AG04450 (cell line): ENCODE results near the gene OPCML. TPM values are rescaled to one million over a fixed set of nuclear protein-coding genes. Genes with fewer than 3 reads are reported as not detected.

Source experiments
- CTCF ChIA-PET: fragments of 300-600, 350-600 bp; formaldehyde crosslinking; extraction: SDS; loops from one replicate; lab custom pipeline; 2022; ENCODE audit warnings: antibody characterized with exemption, inconsistent platforms; lab: Charles Lee
- POLR2A ChIA-PET: fragments of 350-600 bp; formaldehyde crosslinking; extraction: SDS; loops from one replicate; lab custom pipeline; 2021; ENCODE audit warnings: antibody characterized with exemption, inconsistent platforms; lab: Yijun Ruan, JAX
- DNase-seq: peaks from one replicate; pipeline ENCODE4 v3.0.0-alpha.2; 2011; ENCODE audit warnings: low read depth, low spot score
- H3K27ac ChIP-seq: one replicate; pipeline ENCODE4 v1.5.1; 2012; ENCODE audit warnings: low read depth, low read length, control low read depth
- H3K27me3 ChIP-seq: one replicate; pipeline ENCODE4 v1.6.0; 2012; ENCODE audit warnings: low read length; ENCODE audit not compliant: control insufficient read depth, insufficient read depth
- H3K4me3 ChIP-seq: 2 replicates; pipeline ENCODE4 v1.5.1; 2011; ENCODE audit warnings: mild to moderate bottlenecking, low read depth, low read length, control low read depth
- H3K9me3 ChIP-seq: 2 replicates; pipeline ENCODE4 v1.5.1; 2012; ENCODE audit warnings: low read length; ENCODE audit not compliant: control insufficient read depth, insufficient read depth
- polyA plus RNA-seq: library from polyadenylated mRNA; depleted of rRNA; stranded (reverse); fragments of >200 nt; gene quantifications from 2 replicates; pipeline ENCODE4 v1.2.3, GENCODE V29; 2011
- TF ChIP-seq, protein P1 (sequence below): IDR thresholded peaks from 2 replicates; pipeline ENCODE4 v1.5.1; 2011; ENCODE audit warnings: low read depth, low read length, control low read depth, inconsistent platforms

The OPCML gene
- polyA plus RNA-seq, 1 experiment, result 1.1 TPM

DNA sequence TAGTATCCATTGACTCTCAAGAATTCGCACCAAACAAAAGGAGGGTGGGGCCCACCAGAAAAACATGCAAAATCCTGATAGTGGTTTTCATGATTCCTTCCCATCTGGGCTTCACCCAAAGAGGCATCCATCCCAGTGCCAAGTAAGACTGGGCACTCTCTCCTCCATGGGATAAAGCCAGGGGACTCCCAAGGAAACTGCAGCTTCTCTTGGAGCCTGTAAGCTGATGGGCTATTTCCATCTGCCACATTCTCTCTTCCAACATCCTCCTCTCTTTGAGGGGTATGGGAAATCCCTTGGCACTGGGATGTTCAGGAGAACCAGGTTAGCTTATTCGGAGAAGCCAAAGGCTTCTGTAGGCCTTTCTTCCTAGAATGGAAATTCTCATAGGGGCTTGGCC lies 10.8 kb downstream of the OPCML start:
- Histone ChIP-seq H3K27ac (no peak overlapping the region), H3K4me3 (no peak overlapping the region), H3K27me3 (no peaks in the 10 kb centered on the region), H3K9me3 (peaks cover 70% of the 10 kb centered on the region)
- ChIA-PET POLR2A (no interaction called here), CTCF (no interaction called here)
- no peak for DNase-seq
- TF ChIP-seq, protein P1, sequence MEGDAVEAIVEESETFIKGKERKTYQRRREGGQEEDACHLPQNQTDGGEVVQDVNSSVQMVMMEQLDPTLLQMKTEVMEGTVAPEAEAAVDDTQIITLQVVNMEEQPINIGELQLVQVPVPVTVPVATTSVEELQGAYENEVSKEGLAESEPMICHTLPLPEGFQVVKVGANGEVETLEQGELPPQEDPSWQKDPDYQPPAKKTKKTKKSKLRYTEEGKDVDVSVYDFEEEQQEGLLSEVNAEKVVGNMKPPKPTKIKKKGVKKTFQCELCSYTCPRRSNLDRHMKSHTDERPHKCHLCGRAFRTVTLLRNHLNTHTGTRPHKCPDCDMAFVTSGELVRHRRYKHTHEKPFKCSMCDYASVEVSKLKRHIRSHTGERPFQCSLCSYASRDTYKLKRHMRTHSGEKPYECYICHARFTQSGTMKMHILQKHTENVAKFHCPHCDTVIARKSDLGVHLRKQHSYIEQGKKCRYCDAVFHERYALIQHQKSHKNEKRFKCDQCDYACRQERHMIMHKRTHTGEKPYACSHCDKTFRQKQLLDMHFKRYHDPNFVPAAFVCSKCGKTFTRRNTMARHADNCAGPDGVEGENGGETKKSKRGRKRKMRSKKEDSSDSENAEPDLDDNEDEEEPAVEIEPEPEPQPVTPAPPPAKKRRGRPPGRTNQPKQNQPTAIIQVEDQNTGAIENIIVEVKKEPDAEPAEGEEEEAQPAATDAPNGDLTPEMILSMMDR, result no peak

DNA sequence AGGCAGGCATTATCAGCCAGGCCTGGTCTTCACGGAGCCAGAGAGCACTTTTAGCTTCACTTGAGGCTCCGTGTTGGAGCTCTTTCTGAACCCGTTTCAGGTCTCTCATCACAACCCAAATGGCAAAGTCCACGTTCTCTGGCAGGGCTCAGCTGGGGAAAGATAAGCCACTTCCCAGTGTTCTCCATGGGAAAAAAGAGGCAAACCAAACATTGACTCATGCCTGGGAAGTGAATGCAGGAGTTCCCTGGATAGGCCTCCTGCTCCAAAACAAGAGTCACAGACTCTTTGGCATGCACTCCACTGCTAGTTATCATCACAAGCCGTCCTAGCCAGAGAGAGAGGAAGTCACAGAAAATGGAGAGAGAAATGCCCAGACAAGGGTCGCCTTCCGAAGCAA lies 11.6 kb downstream of the OPCML start:
- ChIA-PET POLR2A (no interaction called here), CTCF (no interaction called here)
- DNase-seq, result no peak
- H3K4me3 ChIP-seq, result no peak overlapping the region
- H3K27ac ChIP-seq, result no peak overlapping the region
- no peaks in the 10 kb centered on the region for H3K27me3 ChIP-seq
- peaks cover 70% of the 10 kb centered on the region for H3K9me3 ChIP-seq
- TF ChIP-seq, protein P1, result no peak

DNA sequence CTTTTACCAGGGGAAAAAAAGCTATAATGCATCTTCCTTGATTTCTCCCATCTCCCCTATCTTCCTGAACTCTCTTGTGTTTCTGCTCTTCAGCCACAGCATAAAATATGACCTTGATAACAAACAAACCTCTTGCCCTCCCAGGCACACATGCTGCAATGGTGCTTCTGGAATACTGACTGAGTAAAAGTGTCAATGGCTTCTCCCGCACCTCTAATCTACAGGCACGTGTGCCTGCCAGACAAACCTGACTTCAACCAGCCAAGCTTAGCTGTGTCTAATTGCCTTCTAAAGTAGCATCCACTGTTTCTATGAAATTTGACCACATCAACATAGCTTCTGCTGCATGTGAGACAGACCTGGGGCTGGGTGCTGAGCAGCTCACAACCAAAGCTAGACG lies 12.7 kb downstream of the OPCML start:
- no peak for DNase-seq
- POLR2A ChIA-PET, result no interaction called here
- H3K27ac ChIP-seq, result no peak overlapping the region
- H3K4me3 ChIP-seq, result no peak overlapping the region
- CTCF ChIA-PET, result no interaction called here
- peaks cover 67% of the 10 kb centered on the region for H3K9me3 ChIP-seq
- TF ChIP-seq, protein P1, result no peak
- no peaks in the 10 kb centered on the region for H3K27me3 ChIP-seq

DNA sequence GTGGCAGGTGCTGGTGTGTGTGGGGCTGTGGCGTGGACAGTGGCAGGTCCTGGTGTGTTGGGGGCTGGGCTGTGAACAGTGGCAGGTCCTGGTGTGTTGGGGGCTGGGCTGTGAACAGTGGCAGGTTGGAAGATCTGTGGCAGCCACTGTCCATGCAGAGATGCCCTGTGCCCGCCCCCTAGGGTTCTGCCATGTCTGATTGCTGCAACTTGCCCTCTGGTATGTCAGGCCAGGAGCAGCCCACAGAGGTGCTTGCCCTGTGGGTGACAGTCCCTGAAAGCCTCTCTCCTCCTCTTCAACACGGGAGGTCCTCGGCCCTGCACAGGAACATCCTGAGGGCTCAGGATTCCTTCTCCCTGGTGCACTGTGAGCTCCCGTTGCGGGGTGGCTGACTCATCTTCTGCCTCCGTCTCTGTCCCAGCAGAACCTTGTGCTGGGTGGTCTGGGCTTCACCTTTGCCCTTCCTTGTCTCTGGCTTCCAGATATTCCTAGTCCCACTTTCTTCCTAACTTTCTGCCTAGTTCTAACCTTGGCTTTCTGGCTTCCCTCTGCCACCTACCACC lies 13.5 kb downstream of the OPCML start:
- POLR2A ChIA-PET, result no interaction called here
- no peak for DNase-seq
- H3K9me3 ChIP-seq, result peaks cover 70% of the 10 kb centered on the region
- H3K4me3 ChIP-seq, result no peak overlapping the region
- TF ChIP-seq, protein P1, result no peak
- no peaks in the 10 kb centered on the region for H3K27me3 ChIP-seq
- CTCF ChIA-PET, result no interaction called here
- no peak overlapping the region for H3K27ac ChIP-seq

DNA sequence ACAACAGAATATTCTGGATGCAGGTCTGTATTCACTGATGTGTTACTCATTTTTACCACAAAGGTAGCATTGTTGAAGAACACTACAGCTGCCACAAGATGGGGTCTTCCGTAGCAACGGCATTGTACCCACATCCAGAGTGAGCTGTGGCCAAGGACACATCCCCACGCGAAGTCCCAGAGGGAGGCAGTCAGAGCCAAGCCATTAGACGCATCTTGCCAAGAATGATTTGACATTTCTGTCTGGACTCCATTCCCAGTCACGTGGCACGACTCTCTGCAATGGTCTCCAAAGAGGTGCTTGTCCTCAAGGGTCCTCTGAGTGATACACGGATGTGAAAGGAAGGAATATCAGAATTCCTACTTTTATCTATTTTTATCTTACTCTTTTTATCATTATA lies 15.5 kb downstream of the OPCML start:
- ChIA-PET POLR2A (no interaction called here), CTCF (no interaction called here)
- peaks cover 71% of the 10 kb centered on the region for H3K9me3 ChIP-seq
- no peak for DNase-seq
- H3K27me3 ChIP-seq, result no peaks in the 10 kb centered on the region
- H3K27ac ChIP-seq, result no peak overlapping the region
- TF ChIP-seq, protein P1, result no peak
- no peak overlapping the region for H3K4me3 ChIP-seq
